HepG2 (cell line): ENCODE results near the gene IL15. TPM values are rescaled to one million over a fixed set of nuclear protein-coding genes. Genes with fewer than 3 reads are reported as not detected.

Experiments
- ATAC-seq: fragments of 200-7000 bp; cut with Tn5 transposase; 3 replicates; pipeline ENCODE4 v1.9.1; 2020; ENCODE audit warnings: mild to moderate bottlenecking, moderate library complexity
- BruUV-seq: library from RNA; stranded (reverse); fragments of 400-500 nt; replicated peaks from 2 replicates; lab custom pipeline; 2021; lab: Mats Ljungman, UMichigan
- CTCF ChIA-PET: fragments of 300-600 bp; formaldehyde crosslinking; extraction: SDS; loops from one replicate; lab custom pipeline; 2021; ENCODE audit warnings: low total read pairs, inconsistent platforms, low intra/inter-chr PET ratio; lab: Yijun Ruan, JAX
- POLR2A ChIA-PET: fragments of 350-600 bp; sonication (Branson Sonifier 250); formaldehyde crosslinking; loops from one replicate; lab custom pipeline; 2020; ENCODE audit warnings: antibody characterized with exemption, inconsistent platforms; lab: Yijun Ruan, JAX
- DNase-seq: peaks from one replicate; pipeline ENCODE4 v3.0.0-alpha.2; 2015; ENCODE audit warnings: low spot score
- FAIRE-seq: peaks from 3 replicates; lab custom pipeline; 2011; peaks lifted over from hg19 to GRCh38; lab: Jason Lieb, UNC
- H2AFZ ChIP-seq: one replicate; pipeline ENCODE4 v1.6.1; 2011; ENCODE audit warnings: low read length, inconsistent platforms
- H3K27ac ChIP-seq: fragments of 300-600 bp; 3 replicates; pipeline ENCODE4 v1.8.0; 2011; ENCODE audit warnings: mixed run types, mild to moderate bottlenecking, mixed read lengths, low read length, inconsistent platforms; ENCODE audit not compliant: insufficient read depth; ENCODE audit errors: extremely low read length
- H3K27me3 ChIP-seq, 2 experiments: fragments of 200-600 bp in 1 of 2; 2 replicates in 1 of 2; 3 replicates in 1 of 2; pipeline versions ENCODE4 v1.6.0 to v1.8.0; 2011; ENCODE audit warnings: low read length in 2 of 2, mild to moderate bottlenecking in 2 of 2, moderate library complexity in 2 of 2, inconsistent platforms in 1 of 2; ENCODE audit not compliant: insufficient read depth in 2 of 2, control insufficient read depth in 1 of 2
- H3K36me3 ChIP-seq, 2 experiments: fragments of 200-600 bp in 1 of 2; replicated peaks in 1 of 2; 2 replicates in 1 of 2; 3 replicates in 1 of 2; pipeline versions ENCODE4 v1.5.1 to v1.8.0; 2011; ENCODE audit warnings: low read length in 2 of 2, inconsistent platforms in 1 of 2; ENCODE audit not compliant: insufficient read depth in 2 of 2, control insufficient read depth in 1 of 2
- H3K4me1 ChIP-seq: 2 replicates; pipeline ENCODE4 v1.5.1; 2012; ENCODE audit warnings: low read length, inconsistent platforms; ENCODE audit not compliant: insufficient read depth
- H3K4me2 ChIP-seq: 2 replicates; pipeline ENCODE4 v1.6.0; 2011; ENCODE audit warnings: low read depth, low read length, inconsistent platforms
- H3K4me3 ChIP-seq, 3 experiments: fragments of 200-600 bp in 1 of 3; sonication (generic), shearing (Covaris generic) in 1 of 3; replicated peaks in 1 of 3; 2 replicates each; pipeline ENCODE4 v1.5.1; 2011 to 2016; ENCODE audit warnings: low read length in 3 of 3, inconsistent platforms in 2 of 3, low read depth in 2 of 3, mild to moderate bottlenecking in 2 of 3, control low read depth in 1 of 3, mixed read lengths in 1 of 3; ENCODE audit not compliant: insufficient read depth in 1 of 3
- H3K79me2 ChIP-seq: one replicate; pipeline ENCODE4 v1.6.1; 2011; ENCODE audit warnings: low read length, inconsistent platforms; ENCODE audit not compliant: insufficient read depth
- H3K9ac ChIP-seq: 2 replicates; pipeline ENCODE4 v1.6.0; 2011; ENCODE audit warnings: mild to moderate bottlenecking, low read depth, low read length, inconsistent platforms; ENCODE audit not compliant: insufficient read depth
- H3K9me3 ChIP-seq: 2 replicates; pipeline ENCODE4 v1.5.1; 2012; ENCODE audit warnings: mild to moderate bottlenecking, low read length
- H4K20me1 ChIP-seq: 2 replicates; pipeline ENCODE4 v1.6.0; 2011; ENCODE audit warnings: inconsistent platforms, mild to moderate bottlenecking, low read length, moderate library complexity; ENCODE audit not compliant: insufficient read depth
- BCL3 ChIP-seq: sonication (generic); formaldehyde crosslinking; IDR thresholded peaks from 2 replicates; pipeline ENCODE4 v1.5.1; 2020; ENCODE audit warnings: mild to moderate bottlenecking, missing genetic modification reagents, moderate library complexity
- CREB1 ChIP-seq, 2 experiments: fragments of 450-650 bp in 1 of 2; IDR thresholded peaks; 2 replicates each; pipeline ENCODE4 v1.6.1; 2016 to 2017; ENCODE audit warnings: control low read depth in 1 of 2, mild to moderate bottlenecking in 1 of 2, missing compliant biosample characterization in 1 of 2, missing genetic modification characterization in 1 of 2
- CTCF ChIP-seq: sonication (generic); formaldehyde crosslinking; IDR thresholded peaks from 2 replicates; pipeline ENCODE4 v1.5.0; 2020; ENCODE audit warnings: mild to moderate bottlenecking, missing genetic modification reagents, moderate library complexity
- E2F1 ChIP-seq: sonication (generic); formaldehyde crosslinking; IDR thresholded peaks from 2 replicates; pipeline ENCODE4 v1.5.0; 2020; ENCODE audit warnings: missing genetic modification reagents
- FOXA3 ChIP-seq: IDR thresholded peaks from 2 replicates; pipeline ENCODE4 v1.6.1; 2016; ENCODE audit warnings: missing genetic modification reagents, missing compliant biosample characterization
- HNRNPL ChIP-seq: fragments of 200-400 bp; formaldehyde crosslinking; IDR thresholded peaks from 2 replicates; pipeline ENCODE4 v1.6.1; 2017; ENCODE audit warnings: mild to moderate bottlenecking, low read depth, low read length
- KDM6A ChIP-seq: IDR thresholded peaks from 2 replicates; pipeline ENCODE4 v1.6.1; 2016; ENCODE audit warnings: low read depth
- KMT2A ChIP-seq: sonication (generic); formaldehyde crosslinking; IDR thresholded peaks from 2 replicates; pipeline ENCODE4 v1.4.0; 2020; ENCODE audit warnings: missing genetic modification reagents
- MNT ChIP-seq: fragments of 450-650 bp; IDR thresholded peaks from 2 replicates; pipeline ENCODE4 v1.6.1; 2016
- POLR2G ChIP-seq: fragments of 200-400 bp; formaldehyde crosslinking; IDR thresholded peaks from 2 replicates; pipeline ENCODE4 v1.6.1; 2018; ENCODE audit warnings: mild to moderate bottlenecking, low read depth, low read length, moderate library complexity
- PPARG ChIP-seq: conservative IDR thresholded peaks from 2 replicates; pipeline ENCODE4 v1.6.1; 2016; ENCODE audit warnings: missing biosample characterization, missing genetic modification reagents
- STAG1 ChIP-seq: sonication (generic); formaldehyde crosslinking; IDR thresholded peaks from 2 replicates; pipeline ENCODE4 v1.4.0; 2020; ENCODE audit warnings: missing genetic modification reagents
- WGBS: methylation state at CpG from one replicate; pipeline ENCODE4 v1.1.6; 2017; ENCODE audit warnings: low lambda C conversion rate; 5-methylcytosine and 5-hydroxymethylcytosine counted together
- in situ Hi-C: cut with HindIII; loops from 2 replicates; pipeline ENCODE4 v1.10.0; 2017; ENCODE audit warnings: low pct_unique_long_range_greater_than_20kb; ENCODE audit not compliant: extremely low pct_ligation_motif_present
- intact Hi-C: fragments of 100-400 bp; cut with micrococcal nuclease; formaldehyde crosslinking; loops from one replicate; pipeline ENCODE4 v1.10.0; 2022; ENCODE audit not compliant: unreplicated experiment
- polyA plus RNA-seq, 8 experiments: library from polyadenylated mRNA; depleted of rRNA in 3 of 8; stranded (reverse) in 7 of 8; unstranded in 1 of 8; fragments of >200 nt; fragmentation: Illumina TruSeq in 4 of 8; extraction: Trizol in 4 of 8; gene quantifications; 2 replicates each; pipeline versions ENCODE4 v1.2.1 to v1.2.3, GENCODE V29; 2011 to 2016; ENCODE audit warnings: low read depth in 4 of 8, missing spikeins in 1 of 8, mixed read lengths in 1 of 8; ENCODE audit not compliant: insufficient read depth in 1 of 8
- total RNA-seq, 5 experiments: library from RNA; depleted of rRNA; stranded (reverse); fragments of >200 nt; fragmentation: Illumina TruSeq; extraction: Trizol; gene quantifications; 2 replicates each; pipeline ENCODE4 v1.2.3, GENCODE V29; 2016; ENCODE audit warnings: low read depth in 1 of 5

IL15 gene
- total and polyA plus RNA-seq, 2 of the 13 experiments (the other 11 are each of a cell fraction or from before 2014, with no cell fraction given): 0.12 to 0.24 TPM

GRCh38 chr4:141657550-141658250 lies 21.3 kb downstream of the IL15 start:
- Histone ChIP-seq H3K9me3 (no peaks in the 10 kb centered on the region), H3K36me3 (no peaks in the 10 kb centered on the region), H3K27me3 (no peaks in the 10 kb centered on the region), H3K9ac (no peak overlapping the region), H3K4me2 (no peak overlapping the region), H4K20me1 (no peaks in the 10 kb centered on the region), H2AFZ (no peak overlapping the region), H3K4me1 (no peaks in the 10 kb centered on the region), H3K4me3 (no peak overlapping the region), H3K27ac (no peak overlapping the region), H3K79me2 (no peaks in the 10 kb centered on the region)
- TF ChIP-seq FOXA3 (CRISPR knock-in tag) (no peak), STAG1 (CRISPR knock-in tag) (peak; percentile 42; the same call in 1 of the 2 replicates), CTCF (CRISPR knock-in tag) (peak; percentile 32; the same call in 1 of the 2 replicates), CREB1 (IDR thresholded peaks at IDR 0.05) (peak; percentile 41; the same call in 1 of the 2 replicates), CREB1 (CRISPR knock-in tag; IDR thresholded peaks at IDR 0.05) (no peak), HNRNPL (no peak)
- DNase-seq (no peak), ATAC-seq (peak; percentile 52; the same call in 2 of the 3 replicates), FAIRE-seq (no peak)
- 32% methylated on average over 5 of the region's 5 CpGs for WGBS
- POLR2A ChIA-PET: no interaction called here
- BruUV-seq: no TSS peak
- CTCF ChIA-PET: no interaction called here
- intact Hi-C loops: no loop called here
- in situ Hi-C loops: no loop called here

- no TSS peak for BruUV-seq
- WGBS: 29% methylated on average over 2 of the region's 2 CpGs
- CTCF ChIA-PET: no interaction called here
- in situ Hi-C loops (no loop called here), intact Hi-C loops (no loop called here)
- Histone ChIP-seq H3K27ac (no peak overlapping the region), H3K4me3 (no peak overlapping the region), H3K79me2 (no peaks in the 10 kb centered on the region), H3K36me3 (no peaks in the 10 kb centered on the region), H3K27me3 (no peaks in the 10 kb centered on the region), H3K4me2 (no peak overlapping the region), H4K20me1 (no peaks in the 10 kb centered on the region), H3K9ac (no peak overlapping the region), H3K9me3 (no peaks in the 10 kb centered on the region), H3K4me1 (no peaks in the 10 kb centered on the region), H2AFZ (no peak overlapping the region)
- POLR2A ChIA-PET: no interaction called here
- DNase-seq (no peak), FAIRE-seq (no peak), ATAC-seq (no peak)
- TF ChIP-seq KDM6A (CRISPR knock-in tag) (no peak), PPARG (CRISPR knock-in tag) (no peak), POLR2G (no peak), KMT2A (no peak), E2F1 (no peak), BCL3 (CRISPR knock-in tag) (no peak), MNT (no peak)
Observed at GRCh38 chr4:141658309-141658708, 21.9 kb downstream of the IL15 start.
